NCI-H1436 treated with DMSO at 0.1 percent for 48 hours (cell line): Measurements from ENCODE around the gene HSPB7.

Experiments used
- DNase-seq: peaks from one replicate; lab custom pipeline; 2025; lab: John Stamatoyannopoulos, UW

Gene HSPB7

DNA sequence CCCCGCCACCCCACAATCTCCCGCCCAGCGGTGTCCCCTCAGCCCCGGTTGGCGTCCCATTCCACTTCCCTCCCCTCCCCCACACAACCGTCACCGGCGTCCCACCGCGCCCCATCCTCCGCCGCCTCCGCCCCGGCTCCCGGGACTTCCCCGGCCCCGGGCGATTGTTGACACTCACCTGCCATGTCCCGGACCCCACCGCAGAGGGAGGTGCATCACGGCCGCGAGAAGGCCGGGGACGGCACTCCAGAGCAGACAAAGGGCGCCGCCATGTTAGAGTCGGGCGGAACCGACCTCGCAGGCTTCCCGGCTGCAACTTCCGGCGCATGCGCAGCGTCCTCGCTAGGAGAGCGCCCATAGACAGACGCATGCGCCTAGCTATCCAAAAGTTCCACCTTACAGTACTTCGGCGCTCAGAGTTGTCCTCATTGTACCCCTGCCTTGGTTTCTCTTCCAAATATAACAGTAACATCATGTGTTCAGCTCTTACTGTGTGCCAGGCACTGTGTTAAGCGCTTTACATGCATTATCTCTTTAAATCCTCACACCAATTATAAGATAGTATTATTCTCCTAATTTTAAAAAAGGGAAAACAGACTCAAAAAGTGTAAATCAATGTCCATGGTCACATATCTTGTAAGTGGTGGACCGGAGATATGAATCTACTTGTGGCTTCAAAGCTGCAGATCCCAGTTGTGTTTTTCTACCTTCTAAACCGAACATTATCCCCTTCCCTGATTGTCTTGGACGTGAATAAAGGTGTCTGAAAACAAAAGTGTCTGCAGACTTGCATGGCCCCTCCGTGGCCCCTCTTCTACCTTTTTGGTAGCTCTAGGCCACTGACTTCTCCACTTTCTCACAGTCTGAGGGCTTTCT, 41.8 kb downstream of the HSPB7 start, which contains the start of gene ZBTB17:
Gene ZBTB17 (minus strand): TSS at position 297 of the 876 bp plus-strand sequence. CDS start 27,606 bp downstream, outside the sequence.
- peak; percentile 51 for DNase-seq

GRCh38 chr1:15975358-15975804, 42.5 kb downstream of the HSPB7 start:
- no peak for DNase-seq

GRCh38 chr1:15974855-15975254, 43.0 kb downstream of the HSPB7 start:
- DNase-seq: no peak

- no peak for DNase-seq
These were observed 44.1 kb downstream of the HSPB7 start for GRCh38 chr1:15973772-15974171.

- DNase-seq: no peak
These were observed 45.4 kb downstream of the HSPB7 start for GRCh38 chr1:15972409-15972808.

DNA sequence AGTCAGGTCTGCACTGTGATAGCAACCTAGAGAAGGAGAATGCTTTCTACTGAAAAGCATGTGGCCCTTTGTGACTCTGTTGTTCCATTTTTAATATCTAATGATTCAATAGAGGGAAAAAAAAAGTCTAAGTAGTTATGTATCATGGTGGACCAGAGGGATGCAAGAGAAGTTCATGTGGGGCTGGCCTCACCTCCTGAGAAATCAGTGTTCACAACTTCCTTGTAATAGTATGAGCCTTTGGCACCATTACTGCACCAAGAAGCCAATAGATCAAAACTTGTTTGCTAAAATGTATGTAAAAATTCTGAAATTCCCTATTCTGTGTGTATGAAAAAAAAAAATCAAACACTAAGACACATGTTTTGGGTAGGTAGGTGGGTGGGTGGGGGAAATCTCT, 46.9 kb downstream of the HSPB7 start:
- DNase-seq: no peak

GRCh38 chr1:15969321-15969880, 48.4 kb downstream of the HSPB7 start:
- no peak for DNase-seq

DNA sequence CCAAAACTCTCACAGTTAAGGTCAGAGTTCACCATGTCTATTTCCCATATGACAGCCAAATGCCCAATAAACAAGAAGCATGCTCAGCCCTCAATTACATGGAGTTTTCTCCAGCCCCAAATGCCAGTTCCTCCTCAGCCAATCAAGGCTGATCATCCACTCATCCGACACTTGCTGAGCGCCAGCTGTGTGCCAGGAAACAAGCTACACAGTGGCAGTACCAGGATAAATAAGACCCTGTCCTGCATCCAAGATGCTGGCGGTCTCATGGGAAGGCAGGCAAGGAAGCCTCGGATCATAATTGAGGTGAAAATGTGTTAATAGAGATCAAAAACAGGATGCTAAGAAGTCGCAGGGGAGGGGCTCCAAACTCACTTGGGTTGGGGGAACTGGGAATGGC, 49.7 kb downstream of the HSPB7 start:
- no peak for DNase-seq

GRCh38 chr1:15966956-15967344, 50.9 kb downstream of the HSPB7 start:
- DNase-seq: no peak

- no peak for DNase-seq
These were observed 51.5 kb downstream of the HSPB7 start for GRCh38 chr1:15966081-15966955.

DNA sequence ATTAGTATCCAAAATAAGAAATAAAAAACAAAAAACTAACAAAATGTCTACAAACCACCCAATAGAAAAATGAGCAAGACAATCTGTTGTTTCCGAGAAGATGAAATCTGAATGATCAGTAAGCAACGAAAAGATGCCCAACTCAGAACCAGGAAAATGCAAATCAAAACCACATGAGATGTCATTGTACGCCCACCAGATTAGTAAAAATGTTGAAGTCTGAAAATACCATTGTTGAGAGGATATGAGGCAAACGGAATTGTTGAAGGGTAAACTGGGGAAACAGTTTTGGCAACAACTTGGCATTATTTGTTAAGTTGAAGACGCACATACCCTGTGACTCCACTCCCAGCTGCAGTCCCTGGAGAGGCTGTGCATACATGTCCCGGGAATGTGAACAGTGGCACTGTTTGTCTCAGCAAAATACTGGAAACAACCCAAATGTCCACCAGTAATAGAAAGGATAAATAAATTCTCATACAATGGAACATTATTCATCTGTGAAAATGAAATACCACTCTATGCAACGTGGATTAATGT, 52.5 kb downstream of the HSPB7 start:
- DNase-seq: no peak
